DMS153 treated with DMSO at 0.1 percent for 48 hours (cell line): ENCODE measurements around the gene GKAP1.
A peak's percentile ranks its signal among the peaks of the same experiment; 100 is the strongest.
"Not testable (repeated sequence)": the region's sequence is repeated elsewhere in the genome, so short reads cannot be mapped to it uniquely, and the experiment has no call there.

Source experiments
- DNase-seq: peaks from one replicate; lab custom pipeline; 2025; ENCODE audit not compliant: unreplicated experiment; lab: John Stamatoyannopoulos, UW

Gene GKAP1

DNA sequence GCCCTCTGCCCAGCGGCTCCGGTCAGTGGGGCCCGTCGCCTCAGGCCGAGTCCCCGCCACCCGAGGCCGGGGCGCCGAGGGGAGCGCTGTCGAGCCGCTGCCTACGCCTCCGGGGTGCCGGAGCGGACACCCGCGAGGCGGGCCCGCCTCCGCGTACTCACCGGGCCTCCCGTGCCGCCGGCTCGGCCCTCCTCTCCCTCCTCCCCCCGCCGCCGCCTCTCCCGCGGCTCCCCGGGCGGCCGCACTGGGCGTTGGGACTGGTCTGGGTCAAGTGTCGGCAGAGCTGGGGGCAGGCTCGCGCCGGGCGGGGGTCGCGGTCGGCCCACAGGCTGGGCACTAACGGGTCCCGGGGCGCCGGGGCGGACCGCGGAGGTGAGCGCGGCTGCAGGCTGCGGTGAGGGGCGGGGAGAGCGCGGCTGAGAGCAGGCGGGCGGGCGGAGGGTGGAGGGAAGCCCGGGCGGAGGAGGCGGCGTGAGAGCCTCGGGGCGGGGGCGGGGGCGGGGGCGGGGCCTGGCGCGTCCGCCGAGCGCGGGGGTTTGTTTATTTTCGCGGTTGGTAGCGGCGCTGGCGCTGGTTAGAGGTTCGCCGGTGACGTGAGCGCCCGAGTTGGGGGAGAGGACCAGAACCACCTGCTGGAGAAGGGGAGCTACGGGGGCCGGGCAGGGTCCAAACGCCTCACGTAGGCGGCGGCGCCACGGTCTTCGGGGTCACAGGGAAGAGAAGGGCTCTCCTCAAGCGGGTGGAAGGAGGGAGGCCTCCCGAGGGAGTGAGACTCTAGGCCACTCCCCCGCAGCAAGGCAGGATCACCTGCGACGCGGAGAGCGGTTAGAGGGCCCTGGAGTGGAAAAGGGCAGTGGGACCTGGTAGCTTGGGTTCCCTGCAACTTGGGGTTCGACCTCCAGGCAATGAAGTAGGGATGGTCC lies at the start of gene GKAP1:
TSS of gene GKAP1 (minus strand) at position 414 of the 923 bp plus-strand sequence. CDS start 11,252 bp downstream, outside the sequence.
- peak; percentile 64 for DNase-seq

DNA sequence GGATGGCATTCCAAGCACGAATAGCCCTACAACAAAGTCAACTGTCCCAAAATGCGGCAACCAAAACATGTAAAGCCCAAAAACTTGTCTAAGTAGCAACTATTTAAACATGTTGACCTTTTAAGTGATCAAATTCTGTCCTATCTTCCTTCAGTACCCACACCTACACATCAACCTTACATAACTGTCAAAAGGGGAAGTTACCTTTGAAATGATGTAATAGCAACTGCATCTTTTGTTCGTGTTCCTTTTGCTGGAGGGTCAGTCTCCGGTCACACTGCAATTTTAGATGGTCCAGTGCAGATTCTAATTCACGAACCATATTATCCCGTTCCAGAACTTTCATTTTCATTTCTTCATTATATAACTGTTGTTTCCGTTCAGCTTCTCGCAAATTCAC lies 32.3 kb upstream of the GKAP1 start:
- not testable (repeated sequence) for DNase-seq

DNA sequence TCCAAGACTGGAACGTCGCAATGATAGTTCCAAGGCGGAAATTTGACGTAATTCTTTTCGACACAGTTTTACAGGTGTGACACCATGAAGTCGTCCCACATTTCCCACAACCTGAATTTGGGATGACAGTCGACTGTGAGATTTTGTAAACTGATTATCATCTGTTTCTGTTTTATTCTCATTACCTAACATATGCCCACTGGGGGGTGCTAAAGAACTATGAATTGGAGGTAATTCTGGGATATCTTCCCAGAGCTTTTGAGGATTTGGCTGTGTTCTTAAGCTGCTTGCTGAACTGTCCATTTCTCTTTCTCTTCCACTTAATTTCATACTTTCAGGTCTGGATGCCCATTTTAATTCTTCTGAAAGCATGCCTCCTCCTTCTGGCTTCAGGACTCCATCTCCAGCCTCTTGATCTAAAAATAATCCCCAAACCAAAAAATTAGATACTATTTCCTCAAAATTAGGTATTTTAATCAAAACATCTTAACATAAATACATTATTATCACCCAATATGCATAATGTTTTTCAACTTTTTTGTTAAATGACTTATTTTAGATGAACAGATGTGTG lies 19.6 kb upstream of the GKAP1 start:
- not testable (repeated sequence) for DNase-seq

DNA sequence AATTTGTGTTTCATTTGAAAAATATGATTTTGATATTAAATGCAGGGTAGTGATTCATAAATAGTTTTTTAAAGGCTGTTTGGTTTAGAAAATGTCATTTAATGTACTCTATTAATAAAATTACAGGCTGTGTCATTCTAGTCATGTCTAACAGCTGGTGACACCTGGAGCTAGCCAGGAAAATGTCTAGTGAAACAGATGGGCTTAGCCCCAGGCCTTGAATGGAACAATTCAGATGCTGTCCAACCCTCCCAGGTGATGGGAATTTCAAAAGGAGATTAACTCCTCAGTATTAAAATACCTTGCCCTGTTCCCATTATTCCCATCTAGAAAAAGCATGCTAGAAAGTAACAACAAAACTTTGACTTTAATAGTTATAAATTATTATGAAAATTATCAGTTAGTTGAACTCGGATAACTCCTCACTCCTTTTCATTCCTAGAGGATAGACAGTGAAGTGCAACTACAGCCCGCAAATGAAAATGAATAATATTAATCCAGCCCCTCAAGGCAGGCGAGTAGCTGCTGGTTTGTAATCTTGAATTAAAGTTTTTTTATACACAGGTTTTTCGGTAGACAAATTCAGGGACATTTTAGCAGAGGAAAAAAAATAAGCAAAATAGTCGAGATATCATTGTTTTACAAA lies 13.0 kb upstream of the GKAP1 start:
- DNase-seq, result not testable (repeated sequence)

DNA sequence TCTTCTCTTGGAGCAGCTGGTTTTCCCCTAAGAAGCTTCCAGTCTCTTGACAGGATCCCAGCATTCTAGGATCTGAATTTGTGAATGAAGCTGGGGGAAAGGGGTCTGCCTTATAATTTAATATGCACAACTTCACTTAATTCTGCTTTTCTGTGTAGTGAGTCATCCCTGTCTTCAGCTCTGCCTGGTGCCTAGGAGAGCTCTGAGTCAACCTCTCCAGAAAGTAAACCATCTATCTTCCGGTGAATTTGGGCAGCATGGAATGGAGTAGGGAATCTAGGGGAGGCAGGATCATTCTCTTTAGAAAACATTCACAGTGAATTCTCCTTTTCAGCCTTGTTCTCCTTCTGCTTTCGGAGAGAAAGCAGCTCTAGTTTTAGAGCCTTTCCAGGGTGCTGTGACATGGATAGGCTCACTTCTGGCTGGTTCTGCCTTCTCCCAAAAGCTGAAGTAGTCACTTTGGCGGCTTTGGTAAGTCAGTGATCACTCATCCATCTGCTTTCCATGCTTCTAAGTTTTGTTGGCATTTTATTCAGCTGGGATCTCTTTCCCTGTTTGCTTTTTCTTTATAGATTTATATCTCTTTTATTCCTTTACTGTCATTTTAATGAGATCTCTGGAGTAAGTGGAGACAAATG lies 7.5 kb upstream of the GKAP1 start:
- not testable (repeated sequence) for DNase-seq

DNA sequence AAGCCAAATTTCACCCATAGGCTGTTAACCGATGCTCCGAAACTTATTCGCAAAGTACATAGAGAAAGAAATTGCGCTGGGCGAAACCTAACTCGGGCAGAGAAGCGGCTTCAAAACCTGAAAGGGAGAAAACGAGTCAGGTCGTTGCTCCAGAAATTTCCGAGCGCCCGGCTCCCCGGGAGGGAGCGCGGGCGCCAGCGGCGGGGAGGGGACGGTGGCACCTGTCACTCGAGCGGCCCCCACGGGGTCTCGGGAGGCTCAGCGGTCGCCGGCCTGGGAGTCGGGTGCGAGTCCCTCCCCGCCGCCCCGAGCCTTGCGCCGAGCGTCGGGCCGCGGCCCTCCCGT lies 586 bp downstream of the GKAP1 start:
- DNase-seq, result not testable (repeated sequence)

DNA sequence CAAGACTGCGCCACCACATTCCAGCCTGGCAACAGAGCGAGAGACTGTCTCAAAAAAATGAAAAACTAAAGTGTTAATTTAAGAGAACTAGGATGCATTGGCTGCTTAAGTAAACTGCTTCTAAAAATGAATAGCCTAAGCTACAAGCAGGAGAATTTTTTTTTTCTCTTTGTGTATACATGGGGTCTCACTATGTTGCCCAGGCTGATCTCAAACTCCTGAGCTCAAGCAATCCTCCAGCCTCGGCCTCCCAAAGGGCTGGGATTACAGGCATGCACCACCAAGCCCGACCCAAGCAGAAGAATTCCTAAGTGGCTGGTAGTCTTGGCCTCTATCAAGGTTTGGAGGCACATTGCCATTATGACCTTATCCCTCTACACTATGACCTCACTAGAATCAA lies 2.4 kb downstream of the GKAP1 start:
- DNase-seq, result not testable (repeated sequence)

DNA sequence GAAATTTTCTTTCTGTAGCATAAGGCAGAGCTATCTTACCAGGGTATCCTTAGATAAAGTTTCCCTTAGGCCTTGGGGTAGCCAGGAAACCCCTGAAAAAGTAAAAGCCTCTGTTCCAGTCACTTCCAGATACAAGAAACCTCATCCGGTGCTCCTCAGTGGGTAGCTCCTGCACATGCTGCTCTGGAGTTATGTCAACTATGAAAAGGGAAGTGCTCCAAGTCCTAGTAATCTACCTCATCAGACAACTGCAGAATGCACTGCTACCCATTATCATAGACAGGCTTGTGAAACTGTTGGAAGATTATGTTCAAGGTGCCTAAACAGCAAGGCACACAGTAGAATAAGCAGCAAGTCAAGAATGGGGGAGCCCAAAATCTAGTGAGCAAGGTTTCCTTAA lies 8.4 kb downstream of the GKAP1 start:
- not testable (repeated sequence) for DNase-seq

DNA sequence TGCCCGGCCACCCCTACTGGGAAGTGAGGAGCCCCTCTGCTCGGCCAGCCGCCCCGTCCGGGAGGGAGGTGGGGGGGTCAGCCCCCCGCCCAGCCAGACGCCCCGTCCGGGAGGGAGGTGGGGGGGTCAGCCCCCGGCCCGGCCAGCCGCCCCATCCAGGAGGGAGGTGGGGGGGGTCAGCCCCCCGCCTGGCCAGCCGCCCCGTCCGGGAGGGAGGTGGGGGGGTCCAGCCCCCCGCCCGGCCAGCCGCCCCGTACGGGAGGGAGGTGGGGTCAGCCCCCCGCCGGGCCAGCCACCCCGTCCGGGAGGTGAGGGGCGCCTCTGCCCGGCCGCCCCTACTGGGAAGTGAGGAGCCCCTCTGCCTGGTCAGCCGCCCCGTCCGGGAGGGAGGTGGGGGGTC lies 13.1 kb downstream of the GKAP1 start:
- DNase-seq, result not testable (repeated sequence)

DNA sequence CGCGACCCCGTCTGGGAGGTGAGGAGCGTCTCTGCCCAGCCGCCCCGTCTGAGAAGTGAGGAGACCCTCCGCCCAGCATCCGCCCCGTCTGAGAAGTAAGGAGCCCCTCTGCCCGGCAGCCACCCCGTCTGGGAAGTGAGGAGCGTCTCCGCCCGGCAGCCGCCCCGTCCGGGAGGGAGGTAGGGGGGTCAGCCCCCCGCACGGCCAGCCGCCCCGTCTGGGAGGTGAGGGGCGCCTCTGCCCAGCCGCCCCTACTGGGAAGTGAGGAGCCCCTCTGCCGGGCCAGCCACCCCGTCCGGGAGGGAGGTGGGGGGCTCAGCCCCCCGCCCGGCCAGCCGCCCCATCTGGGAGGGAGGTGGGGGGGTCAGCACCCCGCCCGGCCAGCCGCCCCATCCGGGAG lies 13.6 kb downstream of the GKAP1 start:
- DNase-seq, result not testable (repeated sequence)

DNA sequence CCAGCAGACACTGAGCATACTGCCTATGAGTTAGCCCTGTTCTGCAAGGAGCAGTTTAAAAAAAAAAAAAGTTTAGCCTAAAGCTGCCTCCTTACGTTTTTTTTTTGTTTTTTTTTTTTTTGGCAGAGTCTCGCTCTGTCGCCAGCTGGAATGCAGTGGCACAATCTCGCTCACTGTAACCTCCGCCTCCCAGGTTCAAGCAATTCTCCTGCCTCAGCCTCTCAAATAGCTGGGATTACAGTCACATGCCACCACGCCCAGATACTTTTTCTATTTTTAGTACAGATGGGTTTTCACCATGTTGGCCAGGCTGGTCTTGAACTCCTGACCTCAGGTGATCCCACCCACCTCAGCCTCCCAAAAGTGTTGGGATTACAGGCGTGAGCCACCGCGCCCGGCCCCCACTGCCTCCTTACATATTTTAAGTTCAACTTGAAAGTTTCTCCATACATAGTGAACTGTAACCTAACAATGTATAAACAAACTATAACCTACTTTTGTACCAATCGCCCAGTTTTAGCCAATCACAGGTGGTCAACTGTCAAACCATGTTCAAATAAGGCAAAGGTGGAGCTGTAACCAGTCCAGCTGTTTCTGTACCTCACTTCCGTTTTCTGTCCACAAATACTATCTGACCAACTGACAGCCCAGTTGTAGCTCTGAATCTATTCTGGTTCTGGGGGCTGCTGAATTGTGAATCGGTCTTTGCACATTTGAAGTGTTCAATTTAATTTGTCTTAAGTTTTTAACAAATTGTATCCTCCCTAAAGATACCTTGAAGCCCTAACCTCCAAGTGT lies 17.1 kb downstream of the GKAP1 start:
- DNase-seq, result no peak

DNA sequence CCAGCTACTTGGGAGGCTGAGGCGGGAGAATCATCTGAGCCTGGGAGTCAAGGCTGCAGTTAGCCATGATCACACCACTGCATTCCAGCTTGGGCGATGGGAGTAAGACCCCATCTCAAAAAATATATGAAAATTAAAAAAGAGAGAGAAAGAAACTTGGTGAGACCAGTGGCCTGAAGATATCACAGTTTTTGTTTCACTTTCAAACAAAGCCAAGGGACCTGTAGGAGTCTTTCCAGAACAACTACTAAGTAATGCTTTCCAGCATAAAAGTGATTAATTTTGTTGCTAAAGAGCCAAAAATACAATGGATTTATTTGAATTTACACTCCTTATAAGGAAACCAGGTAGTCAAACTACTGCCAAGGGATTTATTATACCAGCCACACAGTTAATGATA lies 23.5 kb downstream of the GKAP1 start:
- DNase-seq, result no peak

DNA sequence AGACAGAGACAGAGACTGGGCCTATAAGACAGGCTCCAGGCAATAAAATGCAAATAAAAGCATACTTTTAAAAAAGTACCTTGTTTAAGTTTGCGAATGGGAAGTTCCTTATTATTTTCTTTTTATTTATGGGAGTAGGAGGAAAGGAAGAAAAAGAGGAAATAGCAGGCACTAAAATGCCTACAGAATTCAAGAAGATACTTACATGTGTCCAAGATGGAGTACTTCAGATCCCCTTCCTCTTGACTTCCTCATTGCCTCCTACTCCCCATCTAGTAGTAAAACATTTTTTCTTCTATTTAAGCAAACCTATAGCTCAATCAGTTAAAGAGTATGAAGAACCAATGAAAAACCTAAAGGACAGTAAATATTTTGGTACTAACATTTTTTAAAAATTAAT lies 24.8 kb downstream of the GKAP1 start:
- no peak for DNase-seq

DNA sequence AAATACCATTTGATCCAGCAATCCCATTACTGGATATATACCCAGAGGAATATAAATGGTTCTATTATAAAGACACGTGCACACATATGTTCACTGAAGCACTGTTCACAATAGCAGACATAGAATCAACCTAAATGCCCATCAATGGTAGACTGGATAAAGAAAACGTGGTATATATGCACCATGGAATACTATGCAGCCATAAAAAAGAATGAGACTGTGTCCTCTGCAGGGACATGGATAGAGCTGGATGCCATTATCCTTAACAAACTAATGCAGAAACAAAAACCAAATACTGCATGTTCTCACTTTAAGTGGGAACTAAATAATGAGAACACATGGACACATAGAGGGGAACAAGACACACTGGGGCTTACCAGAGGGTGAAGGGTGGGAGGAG lies 39.4 kb downstream of the GKAP1 start:
- no peak for DNase-seq

DNA sequence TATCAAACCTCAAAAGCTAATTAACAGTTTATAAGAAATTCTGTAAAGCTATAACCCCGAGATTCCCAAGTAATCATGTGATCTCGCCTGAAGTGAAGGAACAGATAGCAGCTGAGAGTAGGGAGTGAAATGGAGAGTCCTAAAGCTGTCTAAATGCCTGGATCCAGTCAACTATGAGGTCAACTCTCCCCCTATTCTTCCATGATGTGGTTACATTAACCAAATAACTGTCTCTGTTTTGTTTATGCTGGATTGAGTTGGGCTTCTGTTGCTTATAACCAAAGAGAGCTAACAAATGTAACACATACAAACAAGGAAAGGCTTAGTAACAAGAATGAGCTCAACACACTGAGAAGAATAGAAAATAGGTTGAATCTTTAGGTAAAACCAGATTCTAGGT lies 41.6 kb downstream of the GKAP1 start:
- DNase-seq, result no peak

DNA sequence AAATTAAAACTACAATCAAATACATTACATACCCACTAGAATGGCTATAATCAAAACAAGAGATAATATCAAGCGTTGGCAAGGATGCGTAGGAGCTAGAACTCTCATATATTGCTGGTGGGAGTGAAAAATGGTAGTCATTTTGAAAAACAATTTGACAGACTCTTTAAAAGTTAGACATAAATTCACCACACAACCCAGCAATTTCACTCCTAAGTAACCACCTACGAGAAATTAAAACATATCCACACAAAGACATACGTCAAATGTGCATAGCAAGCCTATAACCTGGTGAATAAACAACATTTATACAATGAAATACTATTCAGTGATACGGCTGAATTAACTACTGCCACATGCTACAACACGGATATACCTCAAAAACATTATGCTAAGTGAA lies 44.7 kb downstream of the GKAP1 start:
- DNase-seq, result no peak

DNA sequence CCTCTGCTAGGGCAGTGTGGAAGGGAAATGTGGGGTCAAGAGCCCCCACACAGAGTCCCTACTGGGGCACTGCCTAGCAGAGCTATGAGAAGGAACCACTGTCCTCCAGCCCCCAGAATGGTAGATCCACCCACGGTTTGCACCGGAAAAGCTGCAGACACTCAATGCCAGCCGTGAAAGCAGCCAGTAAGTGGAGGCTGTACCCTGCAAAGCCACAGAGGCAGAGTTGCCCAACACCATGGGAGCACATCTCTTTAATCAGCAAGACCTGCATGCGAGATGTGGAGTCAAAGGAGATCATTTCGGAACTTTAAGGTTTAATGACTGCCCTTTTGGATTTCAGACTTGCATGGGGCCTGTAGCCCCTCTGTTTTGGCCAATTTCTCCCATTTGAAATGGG lies 52.2 kb downstream of the GKAP1 start:
- no peak for DNase-seq

DNA sequence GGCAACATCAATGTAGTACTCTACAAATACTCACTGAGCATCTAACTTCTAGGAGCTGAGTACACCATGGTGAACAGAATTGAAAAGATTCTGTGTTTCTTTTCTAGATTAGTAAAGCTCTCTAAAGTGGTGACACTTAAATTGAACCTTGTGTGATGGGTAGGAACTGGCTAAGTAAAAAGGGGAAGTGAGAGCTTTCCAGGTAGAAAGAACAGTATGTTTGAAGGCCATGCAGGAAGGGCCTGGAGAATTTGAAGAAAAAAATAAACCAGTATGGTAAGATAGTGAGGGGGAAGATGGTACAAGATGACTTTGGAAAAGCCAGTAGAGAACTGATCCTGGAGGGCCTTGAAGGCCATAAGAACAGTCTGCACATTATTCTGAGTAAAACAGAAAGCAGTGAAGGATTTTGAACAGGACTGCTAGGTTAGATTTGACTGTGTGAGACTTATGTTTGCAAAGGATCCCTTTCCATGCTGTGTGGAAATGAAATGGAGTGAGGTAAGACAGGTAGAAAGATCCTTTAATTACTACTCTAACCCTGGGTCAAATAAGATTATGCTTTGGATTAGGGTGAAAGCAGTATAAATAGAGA lies 63.1 kb downstream of the GKAP1 start:
- no peak for DNase-seq

DNA sequence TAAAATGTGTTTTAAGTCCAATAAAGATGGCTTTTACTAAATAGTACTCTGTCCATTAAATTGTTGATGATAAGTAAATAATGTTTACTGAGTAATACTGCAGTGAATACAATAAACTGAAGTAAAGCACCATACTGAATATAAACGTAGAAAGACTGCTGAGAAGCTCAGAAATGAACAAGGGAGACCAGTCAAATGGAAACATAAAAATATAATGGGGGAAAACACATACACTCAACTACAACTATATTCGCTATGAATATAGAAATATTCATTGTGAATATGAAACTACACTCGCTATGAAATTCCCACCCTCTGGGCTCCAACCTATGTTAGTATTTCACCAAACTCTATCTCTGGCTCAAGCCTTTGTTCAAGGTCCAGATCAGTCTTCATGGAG lies 67.9 kb downstream of the GKAP1 start:
- no peak for DNase-seq

DNA sequence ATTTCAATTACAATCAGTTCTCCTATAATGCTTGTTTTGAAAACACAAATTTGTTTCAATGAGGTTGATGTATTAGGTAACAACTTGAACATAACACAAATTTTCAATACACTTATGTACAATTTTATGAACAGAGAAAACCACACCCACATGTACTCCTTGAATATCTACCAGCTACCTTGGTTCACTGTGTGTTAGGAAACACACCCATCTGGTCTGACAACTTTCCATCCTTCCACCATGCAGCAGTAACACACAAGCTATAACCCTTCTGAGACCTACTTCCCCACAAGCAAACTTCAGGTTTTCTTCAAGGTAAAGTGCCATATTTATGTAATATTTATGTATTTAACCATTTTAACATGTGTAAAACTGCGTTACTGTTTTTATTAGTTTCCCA lies 73.4 kb downstream of the GKAP1 start:
- no peak for DNase-seq
